ENCODE measurements around the gene TMEM126A.

DNA sequence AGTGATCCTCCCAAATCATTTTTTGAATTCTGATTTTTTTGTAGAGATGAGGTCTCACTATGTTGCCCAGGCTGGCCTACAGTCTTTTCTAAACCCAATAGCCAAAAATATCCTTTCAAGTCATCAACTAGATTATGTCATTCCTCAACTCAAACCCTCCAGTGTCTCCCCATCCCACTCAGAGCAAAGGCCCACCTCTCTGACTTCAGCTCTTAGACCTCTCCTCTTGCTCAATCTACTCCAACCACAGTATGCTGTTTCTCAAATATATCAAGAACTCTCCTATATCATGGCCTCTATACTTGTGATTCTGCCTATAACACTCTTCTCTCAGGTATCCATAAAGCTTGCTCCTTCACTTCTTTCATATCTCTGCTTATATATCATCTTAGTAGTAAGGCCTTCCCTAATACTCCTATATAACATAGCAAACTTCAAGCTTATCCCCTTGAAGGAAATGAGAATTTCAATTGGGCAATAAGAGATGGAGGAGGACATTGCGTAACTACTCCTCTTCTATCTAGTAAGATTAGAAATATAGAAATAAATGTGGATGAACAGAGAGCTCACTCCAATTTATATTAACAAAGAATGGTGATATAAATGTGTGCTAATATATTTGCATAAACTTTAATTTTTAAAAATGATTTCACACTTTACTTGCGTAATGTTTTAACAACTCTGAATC lies 45.1 kb upstream of the TMEM126A start:
- TF ChIP-seq RNF2 (IDR thresholded peaks at IDR 0.05; ENCODE audit: borderline replicate concordance, low read depth, low read length, missing control alignments, poor library complexity, severe bottlenecking), result no peak
- no peak for TF ChIP-seq GTF2F1 (IDR thresholded peaks at IDR 0.05; ENCODE audit: borderline replicate concordance, low read depth, low read length)
- TF ChIP-seq TBP (IDR thresholded peaks at IDR 0.05; ENCODE audit: low read depth, low read length), result no peak
